GM12873 (cell line): ENCODE measurements around the gene ACBD5.

Experiments used
- TF ChIP-seq, protein P1 (sequence below): IDR thresholded peaks from 2 replicates; pipeline ENCODE4 v1.5.1; 2012; ENCODE audit warnings: low read depth, mild to moderate bottlenecking, moderate library complexity, low read length, control low read depth; ENCODE audit not compliant: insufficient read depth; ENCODE audit errors: missing control alignments

Gene ACBD5

DNA sequence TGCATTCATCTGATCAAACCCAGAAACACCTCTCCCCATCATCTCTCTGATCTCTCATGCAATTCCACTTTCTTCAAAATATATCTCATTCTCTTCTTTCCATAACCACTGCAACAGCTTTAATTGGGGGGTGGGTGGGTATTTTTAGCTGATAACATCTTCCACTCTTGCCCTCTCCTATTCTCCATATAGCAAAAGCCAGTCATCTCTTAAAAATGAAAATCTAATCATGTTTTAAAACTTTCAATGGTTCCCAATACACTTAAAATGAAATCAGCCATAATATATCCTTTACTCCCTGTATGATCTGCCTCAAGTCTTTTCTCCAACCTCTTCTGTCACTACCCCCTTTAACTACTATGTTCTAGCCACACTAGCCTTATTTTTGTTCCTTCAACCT, 87.9 kb downstream of the ACBD5 start:
- TF ChIP-seq, protein P1, sequence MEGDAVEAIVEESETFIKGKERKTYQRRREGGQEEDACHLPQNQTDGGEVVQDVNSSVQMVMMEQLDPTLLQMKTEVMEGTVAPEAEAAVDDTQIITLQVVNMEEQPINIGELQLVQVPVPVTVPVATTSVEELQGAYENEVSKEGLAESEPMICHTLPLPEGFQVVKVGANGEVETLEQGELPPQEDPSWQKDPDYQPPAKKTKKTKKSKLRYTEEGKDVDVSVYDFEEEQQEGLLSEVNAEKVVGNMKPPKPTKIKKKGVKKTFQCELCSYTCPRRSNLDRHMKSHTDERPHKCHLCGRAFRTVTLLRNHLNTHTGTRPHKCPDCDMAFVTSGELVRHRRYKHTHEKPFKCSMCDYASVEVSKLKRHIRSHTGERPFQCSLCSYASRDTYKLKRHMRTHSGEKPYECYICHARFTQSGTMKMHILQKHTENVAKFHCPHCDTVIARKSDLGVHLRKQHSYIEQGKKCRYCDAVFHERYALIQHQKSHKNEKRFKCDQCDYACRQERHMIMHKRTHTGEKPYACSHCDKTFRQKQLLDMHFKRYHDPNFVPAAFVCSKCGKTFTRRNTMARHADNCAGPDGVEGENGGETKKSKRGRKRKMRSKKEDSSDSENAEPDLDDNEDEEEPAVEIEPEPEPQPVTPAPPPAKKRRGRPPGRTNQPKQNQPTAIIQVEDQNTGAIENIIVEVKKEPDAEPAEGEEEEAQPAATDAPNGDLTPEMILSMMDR = no peak

DNA sequence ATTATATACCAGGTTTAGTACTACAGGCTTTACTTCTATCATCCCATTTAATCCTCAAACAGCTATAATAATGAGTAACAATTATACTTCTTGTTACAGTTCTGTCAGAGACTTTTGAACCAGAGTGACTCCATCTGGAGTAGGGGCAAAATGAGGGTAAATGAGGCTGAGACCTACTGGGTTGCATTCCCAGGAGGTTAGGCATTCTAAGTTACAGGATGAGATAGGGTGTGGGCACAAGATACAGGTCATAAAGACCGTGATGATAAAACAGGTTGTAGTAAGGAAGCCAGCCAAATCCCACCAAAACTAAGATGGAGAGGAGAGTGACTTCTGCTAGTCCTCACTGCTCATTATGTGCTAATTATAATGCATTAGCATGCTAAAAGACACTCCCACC, 90.3 kb downstream of the ACBD5 start:
- TF ChIP-seq, protein P1 = no peak

DNA sequence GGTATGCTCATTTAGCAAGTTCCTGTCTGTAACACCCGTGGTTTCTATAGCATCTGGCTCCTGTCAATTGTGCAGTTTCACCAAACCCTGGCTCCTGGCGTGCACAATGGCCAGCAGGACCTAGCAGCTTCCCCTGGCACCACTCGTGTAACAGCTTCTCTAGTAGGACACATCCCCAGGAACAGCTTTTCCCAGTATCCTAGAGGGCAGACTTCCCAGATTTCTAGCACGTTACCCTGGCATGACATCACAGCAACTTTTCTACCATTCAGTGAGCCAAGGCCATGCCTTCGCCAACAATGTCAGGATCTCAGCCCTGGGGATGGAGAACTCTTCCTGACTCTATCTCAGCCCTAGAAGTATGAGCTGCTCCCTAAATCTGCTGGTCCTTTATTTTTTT, 92.9 kb downstream of the ACBD5 start:
- TF ChIP-seq, protein P1 = no peak

DNA sequence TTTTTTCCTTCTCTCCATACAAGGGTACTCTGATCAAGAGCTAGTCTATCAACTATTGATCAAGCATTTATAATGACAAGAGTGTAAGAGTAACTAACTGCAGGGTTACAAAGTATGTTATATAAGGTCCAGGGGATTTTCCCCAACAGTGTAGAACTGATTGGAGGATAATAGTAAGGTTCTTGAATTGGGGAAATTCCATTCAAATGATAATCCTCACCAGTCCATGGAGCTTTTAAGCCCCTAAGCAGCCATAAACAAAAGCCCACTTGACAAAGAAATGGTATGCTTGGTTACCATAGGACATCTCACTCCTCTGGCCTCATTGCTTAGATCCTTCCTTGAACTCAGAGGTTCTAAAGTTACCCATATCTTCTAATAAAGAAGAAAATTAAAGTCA, 94.7 kb downstream of the ACBD5 start:
- TF ChIP-seq, protein P1 = no peak
